GM21717 (cell line): ENCODE data around the gene NCAPG2.

Experiments used
- ATAC-seq: cut with Tn5 transposase; IDR thresholded peaks from one replicate; pipeline ENCODE4 v1.9.1; 2021; ENCODE audit warnings: mild to moderate bottlenecking, moderate library complexity; ENCODE audit not compliant: unreplicated experiment

The NCAPG2 gene

DNA sequence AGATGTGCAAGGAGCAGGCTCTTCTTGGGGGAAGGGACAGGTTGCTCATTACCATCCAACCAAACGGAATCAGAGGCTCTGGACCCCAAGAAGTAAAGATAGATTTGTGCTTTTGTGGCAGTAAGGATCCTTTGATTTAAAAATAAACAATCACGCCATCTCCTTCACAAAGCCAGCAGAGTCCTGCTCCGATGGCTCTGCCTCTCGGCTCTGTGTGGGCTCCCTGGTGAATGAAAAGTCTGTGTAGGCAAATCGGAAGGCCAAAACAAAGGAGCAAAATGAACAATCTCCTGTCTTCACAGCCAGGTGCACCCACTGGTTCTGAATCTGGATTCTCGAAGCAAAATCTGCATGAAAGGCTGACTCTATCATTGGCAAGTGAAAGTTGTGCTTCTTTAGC lies 120.8 kb downstream of the NCAPG2 start:
- no peak for ATAC-seq

DNA sequence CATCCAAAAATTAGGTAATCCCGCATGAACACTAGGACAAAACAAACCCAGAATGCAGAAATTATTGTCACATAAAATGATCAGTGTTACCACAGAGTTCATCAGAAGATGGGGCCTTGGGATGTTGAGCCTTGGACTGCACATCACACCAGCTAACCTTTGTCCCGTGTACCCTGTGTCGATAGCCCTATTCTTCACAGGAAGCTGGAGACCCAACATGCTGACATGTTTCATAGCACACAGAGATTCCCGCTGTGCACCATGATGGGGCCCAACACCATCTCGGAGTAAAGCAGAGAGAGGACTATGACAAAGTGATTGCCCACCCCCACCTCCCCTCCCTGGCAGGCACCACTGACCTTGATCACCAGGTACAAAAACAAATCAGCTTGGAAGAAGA lies 121.5 kb downstream of the NCAPG2 start:
- no peak for ATAC-seq

DNA sequence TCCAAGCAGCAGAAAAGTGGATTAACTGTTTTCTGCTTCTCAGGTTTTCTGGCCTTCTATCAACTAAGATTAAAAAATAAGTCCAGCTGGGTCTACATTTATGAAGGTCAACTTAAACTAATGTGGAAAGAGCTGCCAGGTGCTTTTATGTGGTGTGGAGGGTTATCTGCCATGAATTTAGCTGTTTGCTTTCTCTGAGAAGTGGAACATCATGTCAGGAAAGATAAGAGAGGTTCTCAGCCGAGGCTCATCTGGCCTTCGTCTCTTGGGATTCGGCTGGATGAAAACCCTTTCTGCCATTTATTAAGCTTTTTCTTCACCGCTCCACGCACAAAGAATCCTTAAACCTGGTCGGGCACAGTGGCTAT lies 122.5 kb downstream of the NCAPG2 start:
- no peak for ATAC-seq

DNA sequence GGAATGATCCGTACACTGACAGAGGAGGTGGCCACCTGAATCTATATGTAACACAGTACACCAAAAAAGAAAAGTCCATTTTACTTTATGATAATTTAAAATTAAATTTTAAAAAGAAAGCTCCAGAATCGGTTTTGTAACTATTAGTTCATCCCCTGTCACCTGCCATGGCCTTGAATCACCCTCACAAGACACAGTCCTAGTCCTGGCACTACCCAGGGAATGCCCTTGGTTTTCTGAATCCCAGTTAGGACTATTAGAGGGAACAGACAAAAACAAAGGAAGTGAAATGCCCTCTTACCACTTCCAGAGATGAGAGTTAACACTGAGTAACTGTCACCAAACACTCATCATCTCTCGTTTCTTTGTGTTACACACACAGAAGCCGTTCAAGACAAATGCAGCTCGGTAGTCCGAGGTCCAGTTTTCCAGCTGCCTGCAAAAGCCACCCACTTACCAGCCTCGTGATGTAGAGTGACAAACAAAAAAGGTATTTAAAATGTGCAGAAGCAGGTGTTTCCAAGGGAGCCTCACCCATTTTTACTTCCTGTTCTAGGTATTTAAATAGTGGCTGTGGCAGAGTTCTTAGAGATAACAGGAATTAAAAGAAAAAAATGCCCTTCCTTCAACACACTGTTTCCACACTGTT lies 123.0 kb downstream of the NCAPG2 start:
- no peak for ATAC-seq
